AG10803 (cell line): ENCODE results near the gene DIS3L2.

Experiments used
- DNase-seq: peaks from one replicate; pipeline ENCODE4 v3.0.0; 2010; ENCODE audit warnings: low read depth
- H3K4me3 ChIP-seq: 2 replicates; pipeline ENCODE4 v1.5.1; 2011; ENCODE audit warnings: mild to moderate bottlenecking, low read length, control low read depth
- CTCF ChIP-seq: conservative IDR thresholded peaks from 2 replicates; pipeline ENCODE4 v1.5.1; 2011; ENCODE audit warnings: mild to moderate bottlenecking, low read length, control low read depth, inconsistent platforms

The DIS3L2 gene

DNA sequence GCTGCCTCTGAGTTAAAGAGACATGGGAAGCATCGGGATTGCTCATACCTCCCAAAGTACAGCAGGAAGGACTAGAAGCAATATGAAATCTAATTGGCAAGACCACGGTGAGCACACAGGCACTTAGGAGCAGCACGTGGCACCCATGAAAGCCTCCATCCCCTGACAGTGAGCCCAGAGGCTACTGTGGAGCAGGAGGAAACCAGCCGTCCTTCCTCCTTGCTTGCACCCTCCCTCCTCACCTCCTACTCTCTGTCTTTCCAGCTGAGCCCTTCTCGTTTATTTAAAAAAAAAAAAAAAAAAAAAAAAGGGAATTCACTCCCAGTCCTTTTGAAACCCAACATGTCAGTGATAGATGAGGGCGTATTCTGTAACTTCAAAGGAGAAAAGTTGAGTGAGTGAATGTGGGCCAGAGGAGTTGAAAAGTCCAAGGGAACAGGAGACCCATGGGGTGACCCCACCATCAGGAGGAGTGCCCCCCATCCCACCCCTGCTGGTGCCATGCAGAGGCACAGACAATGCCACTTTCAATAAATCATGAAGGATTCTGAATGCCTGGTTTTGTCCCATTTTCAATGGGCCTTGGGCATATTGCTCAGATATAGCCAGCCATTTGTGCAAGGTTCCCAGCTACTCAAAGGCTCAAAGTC, 320.5 kb downstream of the DIS3L2 start:
- TF ChIP-seq CTCF = no peak
- no peak for DNase-seq
- no peak overlapping the region for H3K4me3 ChIP-seq

- no peak for TF ChIP-seq CTCF
- no peak overlapping the region for H3K4me3 ChIP-seq
- DNase-seq = no peak
Observed at GRCh38 chr2:232282508-232283055, 321.1 kb downstream of the DIS3L2 start.

- DNase-seq = no peak
- no peak overlapping the region for H3K4me3 ChIP-seq
- TF ChIP-seq CTCF = no peak
Observed at GRCh38 chr2:232286001-232286868, 324.7 kb downstream of the DIS3L2 start.

DNA sequence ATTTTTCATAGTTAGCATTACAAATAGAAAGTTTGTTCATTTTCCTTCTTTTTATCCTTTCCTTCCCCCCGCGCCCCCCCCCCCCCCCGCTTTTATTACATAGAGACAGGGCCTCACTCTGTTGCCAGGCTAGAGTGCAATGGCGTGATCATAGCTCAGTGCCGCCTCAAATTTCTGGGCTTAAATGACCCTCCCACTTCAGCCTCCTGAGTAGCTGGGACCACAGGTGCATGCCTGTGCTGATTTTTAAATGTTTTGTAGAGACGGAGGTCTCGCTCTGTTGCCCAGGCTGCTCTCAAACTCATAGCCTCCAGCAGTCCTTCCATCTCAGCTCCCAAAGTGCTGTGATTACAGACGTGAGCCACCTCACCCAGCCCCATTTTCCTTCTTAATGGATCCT, 325.8 kb downstream of the DIS3L2 start:
- TF ChIP-seq CTCF = no peak
- H3K4me3 ChIP-seq = no peak overlapping the region
- no peak for DNase-seq

GRCh38 chr2:232288489-232289030, 327.0 kb downstream of the DIS3L2 start:
- no peak overlapping the region for H3K4me3 ChIP-seq
- DNase-seq = no peak
- TF ChIP-seq CTCF = no peak

- no peak for TF ChIP-seq CTCF
- DNase-seq = no peak
- no peak overlapping the region for H3K4me3 ChIP-seq
Observed at GRCh38 chr2:232290668-232291067, 329.2 kb downstream of the DIS3L2 start.
